BE2C (cell line): Measurements from ENCODE around the gene HCRTR1.

ENCODE experiments used
- DNase-seq: peaks from one replicate; pipeline ENCODE4 v3.0.0-alpha.2; 2020
- H3K27me3 ChIP-seq: fragments of 250-450 bp; sonication (Bioruptor Pico); 2 replicates; pipeline ENCODE4 v1.5.1; 2020; ENCODE audit warnings: mild to moderate bottlenecking
- H3K36me3 ChIP-seq: fragments of 250-450 bp; sonication (Bioruptor Pico); 2 replicates; pipeline ENCODE4 v1.5.1; 2020; ENCODE audit warnings: mild to moderate bottlenecking
- H3K4me1 ChIP-seq: fragments of 250-450 bp; sonication (Bioruptor Pico); 2 replicates; pipeline ENCODE4 v1.5.1; 2020
- H3K4me3 ChIP-seq: 2 replicates; pipeline ENCODE4 v1.5.1; 2011; ENCODE audit warnings: low read depth, low read length
- H3K9me3 ChIP-seq: fragments of 250-450 bp; sonication (Bioruptor Pico); 2 replicates; pipeline ENCODE4 v1.5.1; 2020
- TF ChIP-seq, protein P1 (sequence below): IDR thresholded peaks from 2 replicates; pipeline ENCODE4 v1.5.1; 2012; ENCODE audit warnings: mild to moderate bottlenecking, low read depth, low read length

The HCRTR1 gene

DNA sequence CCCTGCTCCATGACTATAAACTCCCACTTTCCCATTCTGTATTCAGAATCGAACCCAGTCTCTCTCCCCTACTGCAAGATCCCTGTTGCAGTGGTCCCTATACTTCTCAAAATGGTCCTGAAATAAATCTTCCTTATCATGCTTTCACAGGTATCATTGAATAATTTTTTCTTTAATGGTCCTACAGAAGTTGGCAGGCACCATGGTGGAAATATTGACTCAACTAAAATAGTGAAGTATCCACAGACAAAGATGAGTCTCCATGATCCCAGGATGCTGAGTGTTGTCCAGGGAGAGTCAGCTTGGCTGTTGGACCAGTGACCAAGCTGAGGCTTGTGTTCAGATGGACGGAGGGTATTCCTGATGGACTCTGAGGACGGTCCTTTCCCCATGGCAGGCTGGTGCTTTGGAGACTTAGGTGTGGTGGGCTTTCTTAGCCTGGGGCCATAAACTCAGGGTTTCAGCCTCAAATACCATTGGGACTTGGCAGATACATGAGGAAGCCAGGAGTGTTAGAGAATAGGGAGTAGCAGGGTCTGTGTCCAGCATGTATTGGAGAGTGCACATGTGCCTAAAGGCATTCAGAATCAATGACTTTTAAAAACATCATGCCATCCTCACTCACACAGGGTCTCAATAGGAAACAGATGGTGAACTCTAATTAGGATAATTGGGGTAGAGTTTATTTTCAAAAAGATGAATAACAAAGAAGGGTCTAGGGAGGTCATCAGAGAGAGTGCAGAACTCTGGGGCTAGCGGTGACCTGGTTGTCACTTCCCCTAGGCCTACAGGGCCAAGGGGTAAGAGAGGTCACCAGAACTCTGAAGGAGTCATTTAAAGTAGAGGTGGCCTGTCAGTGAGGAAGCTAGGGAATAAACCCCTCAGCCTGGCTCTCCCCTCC is 21.4 kb upstream of the HCRTR1 start:
- Histone ChIP-seq H3K27me3 (no peaks in the 10 kb centered on the region), H3K4me1 (no peaks in the 10 kb centered on the region), H3K4me3 (no peak overlapping the region), H3K36me3 (no peaks in the 10 kb centered on the region), H3K9me3 (no peaks in the 10 kb centered on the region)
- DNase-seq = no peak
- TF ChIP-seq, protein P1, sequence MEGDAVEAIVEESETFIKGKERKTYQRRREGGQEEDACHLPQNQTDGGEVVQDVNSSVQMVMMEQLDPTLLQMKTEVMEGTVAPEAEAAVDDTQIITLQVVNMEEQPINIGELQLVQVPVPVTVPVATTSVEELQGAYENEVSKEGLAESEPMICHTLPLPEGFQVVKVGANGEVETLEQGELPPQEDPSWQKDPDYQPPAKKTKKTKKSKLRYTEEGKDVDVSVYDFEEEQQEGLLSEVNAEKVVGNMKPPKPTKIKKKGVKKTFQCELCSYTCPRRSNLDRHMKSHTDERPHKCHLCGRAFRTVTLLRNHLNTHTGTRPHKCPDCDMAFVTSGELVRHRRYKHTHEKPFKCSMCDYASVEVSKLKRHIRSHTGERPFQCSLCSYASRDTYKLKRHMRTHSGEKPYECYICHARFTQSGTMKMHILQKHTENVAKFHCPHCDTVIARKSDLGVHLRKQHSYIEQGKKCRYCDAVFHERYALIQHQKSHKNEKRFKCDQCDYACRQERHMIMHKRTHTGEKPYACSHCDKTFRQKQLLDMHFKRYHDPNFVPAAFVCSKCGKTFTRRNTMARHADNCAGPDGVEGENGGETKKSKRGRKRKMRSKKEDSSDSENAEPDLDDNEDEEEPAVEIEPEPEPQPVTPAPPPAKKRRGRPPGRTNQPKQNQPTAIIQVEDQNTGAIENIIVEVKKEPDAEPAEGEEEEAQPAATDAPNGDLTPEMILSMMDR = no peak

- Histone ChIP-seq H3K36me3 (no peaks in the 10 kb centered on the region), H3K4me1 (no peaks in the 10 kb centered on the region), H3K4me3 (no peak overlapping the region), H3K27me3 (no peaks in the 10 kb centered on the region), H3K9me3 (no peaks in the 10 kb centered on the region)
- TF ChIP-seq, protein P1 = no peak
- DNase-seq = no peak
Measured at GRCh38 chr1:31596737-31597097, 20.8 kb upstream of the HCRTR1 start.

- no peaks in the 10 kb centered on the region for H3K36me3 ChIP-seq
- no peaks in the 10 kb centered on the region for H3K4me1 ChIP-seq
- no peaks in the 10 kb centered on the region for H3K9me3 ChIP-seq
- H3K27me3 ChIP-seq = no peaks in the 10 kb centered on the region
- H3K4me3 ChIP-seq = no peak overlapping the region
- DNase-seq = no peak
- TF ChIP-seq, protein P1 = no peak
Measured at GRCh38 chr1:31598980-31599379, 18.5 kb upstream of the HCRTR1 start.

- Histone ChIP-seq H3K36me3 (no peaks in the 10 kb centered on the region), H3K9me3 (no peaks in the 10 kb centered on the region), H3K27me3 (no peaks in the 10 kb centered on the region), H3K4me1 (no peaks in the 10 kb centered on the region), H3K4me3 (no peak overlapping the region)
- no peak for DNase-seq
- TF ChIP-seq, protein P1 = no peak
Measured at GRCh38 chr1:31600641-31601040, 16.8 kb upstream of the HCRTR1 start.

GRCh38 chr1:31602081-31602480 is 15.4 kb upstream of the HCRTR1 start:
- DNase-seq = no peak
- Histone ChIP-seq H3K4me3 (no peak overlapping the region), H3K9me3 (no peaks in the 10 kb centered on the region), H3K27me3 (no peaks in the 10 kb centered on the region), H3K4me1 (no peaks in the 10 kb centered on the region), H3K36me3 (no peaks in the 10 kb centered on the region)
- TF ChIP-seq, protein P1 = no peak

DNA sequence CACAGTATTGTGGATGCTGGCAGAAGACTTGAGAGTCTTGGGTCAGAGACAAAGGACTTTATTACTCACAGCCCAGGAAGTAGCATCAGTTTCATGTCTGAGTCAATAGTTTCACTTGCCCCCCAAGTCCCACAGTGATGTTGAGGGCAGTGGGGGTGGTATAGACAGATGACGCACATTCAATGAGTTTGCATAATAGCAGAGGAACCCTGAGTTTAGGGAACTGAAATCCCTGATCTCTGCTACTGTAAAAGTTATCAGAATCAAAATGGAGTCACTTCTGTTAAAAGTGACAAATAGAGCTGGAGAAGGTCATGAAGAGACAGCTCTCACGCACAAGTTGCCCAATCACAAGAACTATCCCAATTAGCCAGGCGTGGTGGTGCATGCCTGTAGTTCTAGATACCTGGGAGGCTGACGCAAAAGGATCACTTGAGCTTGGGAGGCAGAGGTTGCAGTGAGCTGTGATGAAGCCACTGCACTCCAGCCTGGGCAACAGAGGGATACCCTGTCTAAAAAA is 11.5 kb upstream of the HCRTR1 start:
- no peak for DNase-seq
- Histone ChIP-seq H3K9me3 (no peaks in the 10 kb centered on the region), H3K4me1 (no peaks in the 10 kb centered on the region), H3K27me3 (no peaks in the 10 kb centered on the region), H3K4me3 (no peak overlapping the region), H3K36me3 (no peaks in the 10 kb centered on the region)
- TF ChIP-seq, protein P1 = no peak
